Hepatocyte (in vitro differentiated cells): ENCODE data around the gene NANOGP8.

Source experiments
- EZH2phosphoT487 ChIP-seq: fragments of 200-600 bp; sonication (generic); IDR thresholded peaks from one replicate; pipeline ENCODE4 v1.6.1; 2018; ENCODE audit warnings: antibody characterized with exemption, mild to moderate bottlenecking, low read depth, moderate library complexity; ENCODE audit not compliant: unreplicated experiment, severe bottlenecking
- TF ChIP-seq, protein P1 (sequence below): fragments of 200-600 bp; sonication (generic); IDR thresholded peaks from 2 replicates; pipeline ENCODE4 v1.5.1; 2016; ENCODE audit warnings: antibody characterized with exemption, mild to moderate bottlenecking; ENCODE audit not compliant: poor library complexity

- TF ChIP-seq, protein P1, sequence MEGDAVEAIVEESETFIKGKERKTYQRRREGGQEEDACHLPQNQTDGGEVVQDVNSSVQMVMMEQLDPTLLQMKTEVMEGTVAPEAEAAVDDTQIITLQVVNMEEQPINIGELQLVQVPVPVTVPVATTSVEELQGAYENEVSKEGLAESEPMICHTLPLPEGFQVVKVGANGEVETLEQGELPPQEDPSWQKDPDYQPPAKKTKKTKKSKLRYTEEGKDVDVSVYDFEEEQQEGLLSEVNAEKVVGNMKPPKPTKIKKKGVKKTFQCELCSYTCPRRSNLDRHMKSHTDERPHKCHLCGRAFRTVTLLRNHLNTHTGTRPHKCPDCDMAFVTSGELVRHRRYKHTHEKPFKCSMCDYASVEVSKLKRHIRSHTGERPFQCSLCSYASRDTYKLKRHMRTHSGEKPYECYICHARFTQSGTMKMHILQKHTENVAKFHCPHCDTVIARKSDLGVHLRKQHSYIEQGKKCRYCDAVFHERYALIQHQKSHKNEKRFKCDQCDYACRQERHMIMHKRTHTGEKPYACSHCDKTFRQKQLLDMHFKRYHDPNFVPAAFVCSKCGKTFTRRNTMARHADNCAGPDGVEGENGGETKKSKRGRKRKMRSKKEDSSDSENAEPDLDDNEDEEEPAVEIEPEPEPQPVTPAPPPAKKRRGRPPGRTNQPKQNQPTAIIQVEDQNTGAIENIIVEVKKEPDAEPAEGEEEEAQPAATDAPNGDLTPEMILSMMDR = no peak
- no peak for TF ChIP-seq EZH2phosphoT487
Observed at GRCh38 chr15:35120173-35120572, 35.1 kb upstream of the NANOGP8 start.
